Body of pancreas (tissue), 4 donors: ENCODE data around the gene C7orf57. TPM values are rescaled to one million over a fixed set of nuclear protein-coding genes. Genes with fewer than 3 reads are reported as not detected.

Source experiments
- ATAC-seq: fragments of 150-250 bp; one replicate; pipeline ENCODE4 v1.9.1; 2016
- DNase-seq, 4 donors: peaks; one replicate each; pipeline ENCODE4 v3.0.0-alpha.2; 2019
- H3K27ac ChIP-seq, 4 donors: fragments of 200-600 bp; sonication (generic); 1 replicate in 3 of 4; 2 replicates in 1 of 4; pipeline versions ENCODE4 v1.5.1 to v1.6.1; 2016 to 2019; ENCODE audit warnings: mild to moderate bottlenecking in 1 of 4, mixed read lengths in 1 of 4, moderate library complexity in 1 of 4
- H3K27me3 ChIP-seq, 2 donors: fragments of 200-600 bp; sonication (generic); one replicate each; pipeline ENCODE4 v1.6.0; 2016; ENCODE audit warnings: mild to moderate bottlenecking in 1 of 2
- H3K36me3 ChIP-seq, 2 donors: fragments of 200-600 bp; sonication (generic); replicated peaks in 1 of 2; 2 replicates each; pipeline ENCODE4 v1.5.1; 2016; ENCODE audit warnings: low read depth in 2 of 2; ENCODE audit not compliant: insufficient read depth in 1 of 2
- H3K4me1 ChIP-seq: fragments of 200-600 bp; sonication (generic); one replicate; pipeline ENCODE4 v1.6.0; 2016
- H3K4me3 ChIP-seq, 2 donors: fragments of 200-600 bp; sonication (generic); 1 replicate in 1 of 2; 2 replicates in 1 of 2; pipeline ENCODE4 v1.5.1; 2016 to 2019
- H3K9me3 ChIP-seq, 3 donors: fragments of 200-600 bp; sonication (generic); 1 replicate in 2 of 3; 2 replicates in 1 of 3; pipeline ENCODE4 v1.5.1; 2016
- POLR2A ChIP-seq, 3 donors: fragments of 450-650 bp; IDR thresholded peaks; one replicate each; pipeline ENCODE4 v1.6.1; 2016; ENCODE audit warnings: antibody characterized with exemption in 3 of 3, mild to moderate bottlenecking in 2 of 3
- WGBS, 2 donors: methylation state at CpG; one replicate each; pipeline ENCODE4 v1.1.5; 2017; 5-methylcytosine and 5-hydroxymethylcytosine counted together
- intact Hi-C: fragments of 100-400 bp; cut with DNase I; formaldehyde crosslinking; loops from one replicate; pipeline ENCODE4 v1.15.1; 2023
- total RNA-seq, 2 donors: library from RNA; depleted of rRNA; stranded (reverse); fragments of >200 nt; gene quantifications; one replicate each; pipeline ENCODE4 v1.1.0, GENCODE V29; 2016
- TF ChIP-seq, protein P1 (sequence below), 7 experiments: fragments of 450-650 bp in 4 of 7; fragments of 200-600 bp in 3 of 7; sonication (generic) in 3 of 7; IDR thresholded peaks; one replicate each; pipeline ENCODE4 v1.5.1; 2016 to 2019; ENCODE audit warnings: antibody characterized with exemption in 7 of 7

C7orf57 gene
- total RNA-seq, 2 donors from 2014 or later: 0.26 TPM; not detected in 1

GRCh38 chr7:48052748-48053147 is 17.4 kb downstream of the C7orf57 start:
- H3K27me3 ChIP-seq: no peaks in the 10 kb centered on the region
- WGBS, 2 donors: 61 to 73% methylated on average over 8 of the region's 8 CpGs
- no peak for DNase-seq
- H3K36me3 ChIP-seq: no peaks in the 10 kb centered on the region
- H3K4me1 ChIP-seq: no peaks in the 10 kb centered on the region
- intact Hi-C loops: no loop called here
- no peak for ATAC-seq
- H3K9me3 ChIP-seq: no peaks in the 10 kb centered on the region
- no peak overlapping the region for H3K4me3 ChIP-seq
- no peak for TF ChIP-seq POLR2A (IDR thresholded peaks at IDR 0.05)
- H3K27ac ChIP-seq: no peak overlapping the region

- no peak for TF ChIP-seq POLR2A (IDR thresholded peaks at IDR 0.05)
- TF ChIP-seq, protein P1, sequence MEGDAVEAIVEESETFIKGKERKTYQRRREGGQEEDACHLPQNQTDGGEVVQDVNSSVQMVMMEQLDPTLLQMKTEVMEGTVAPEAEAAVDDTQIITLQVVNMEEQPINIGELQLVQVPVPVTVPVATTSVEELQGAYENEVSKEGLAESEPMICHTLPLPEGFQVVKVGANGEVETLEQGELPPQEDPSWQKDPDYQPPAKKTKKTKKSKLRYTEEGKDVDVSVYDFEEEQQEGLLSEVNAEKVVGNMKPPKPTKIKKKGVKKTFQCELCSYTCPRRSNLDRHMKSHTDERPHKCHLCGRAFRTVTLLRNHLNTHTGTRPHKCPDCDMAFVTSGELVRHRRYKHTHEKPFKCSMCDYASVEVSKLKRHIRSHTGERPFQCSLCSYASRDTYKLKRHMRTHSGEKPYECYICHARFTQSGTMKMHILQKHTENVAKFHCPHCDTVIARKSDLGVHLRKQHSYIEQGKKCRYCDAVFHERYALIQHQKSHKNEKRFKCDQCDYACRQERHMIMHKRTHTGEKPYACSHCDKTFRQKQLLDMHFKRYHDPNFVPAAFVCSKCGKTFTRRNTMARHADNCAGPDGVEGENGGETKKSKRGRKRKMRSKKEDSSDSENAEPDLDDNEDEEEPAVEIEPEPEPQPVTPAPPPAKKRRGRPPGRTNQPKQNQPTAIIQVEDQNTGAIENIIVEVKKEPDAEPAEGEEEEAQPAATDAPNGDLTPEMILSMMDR (IDR thresholded peaks at IDR 0.05): no peak
- ATAC-seq (no peak), DNase-seq (no peak)
- intact Hi-C loops: no loop called here
- H3K4me1 ChIP-seq: no peaks in the 10 kb centered on the region
- H3K27ac ChIP-seq: no peak overlapping the region
- no peaks in the 10 kb centered on the region for H3K36me3 ChIP-seq
- H3K27me3 ChIP-seq: no peaks in the 10 kb centered on the region
- no peaks in the 10 kb centered on the region for H3K9me3 ChIP-seq
- no peak overlapping the region for H3K4me3 ChIP-seq
- WGBS, 2 donors: 69 to 74% methylated on average over 2 of the region's 2 CpGs
Measured at GRCh38 chr7:48053736-48054135, 18.4 kb downstream of the C7orf57 start.

DNA sequence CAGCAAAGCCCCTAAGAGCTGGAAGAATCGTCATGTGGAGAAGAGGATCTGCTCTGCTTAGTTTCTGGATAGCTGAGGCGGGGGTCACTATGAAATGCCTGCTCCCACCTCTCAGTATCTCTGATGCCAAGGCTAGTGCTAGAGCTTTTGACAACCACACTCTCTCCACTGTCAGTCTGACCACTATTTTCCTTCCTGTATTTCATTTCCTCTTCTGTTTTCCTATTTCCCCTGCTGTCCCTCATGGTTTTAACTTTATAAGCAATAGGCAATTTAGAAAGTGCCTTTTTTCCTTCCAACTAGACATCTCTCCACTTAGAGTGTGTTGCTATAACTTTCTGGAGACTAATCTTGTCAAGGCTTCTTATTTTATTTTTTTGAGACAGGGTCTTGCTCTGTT is 23.6 kb downstream of the C7orf57 start:
- intact Hi-C loops: no loop called here
- Histone ChIP-seq H3K36me3 (no peaks in the 10 kb centered on the region), H3K27me3 (no peaks in the 10 kb centered on the region), H3K9me3 (no peaks in the 10 kb centered on the region), H3K4me1 (no peaks in the 10 kb centered on the region), H3K4me3 (no peak overlapping the region), H3K27ac (no peak overlapping the region)
- no peak for TF ChIP-seq POLR2A (IDR thresholded peaks at IDR 0.05)
- TF ChIP-seq, protein P1 (IDR thresholded peaks at IDR 0.05): no peak
- whole genome bisulfite sequencing, 2 donors: 86 to 93% methylated on average over 2 of the region's 2 CpGs
- ATAC-seq (no peak), DNase-seq (no peak)

DNA sequence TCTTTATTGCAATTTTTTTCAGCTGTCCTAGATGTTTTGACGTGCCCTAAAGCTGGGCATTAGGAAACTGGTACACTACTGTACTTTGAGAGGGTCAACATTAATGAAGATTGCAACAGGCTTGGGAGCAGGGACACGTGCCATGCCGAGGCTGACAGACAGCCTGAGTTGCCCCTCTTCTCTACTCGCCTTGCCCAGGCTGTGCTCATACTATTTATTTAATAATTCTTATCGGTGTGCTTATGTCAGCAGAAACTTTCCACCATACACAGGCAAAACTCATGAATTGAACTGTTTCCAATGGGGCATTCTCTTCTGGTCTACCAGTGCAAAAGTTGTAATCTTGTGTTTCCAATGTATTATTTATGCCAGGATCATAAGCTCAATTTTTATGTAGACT is 24.4 kb downstream of the C7orf57 start:
- no peak overlapping the region for H3K27ac ChIP-seq
- H3K27me3 ChIP-seq: no peaks in the 10 kb centered on the region
- H3K36me3 ChIP-seq: no peaks in the 10 kb centered on the region
- DNase-seq (peak in 2 of 4 donors; percentile 50 to 59), ATAC-seq (peak; percentile 55)
- H3K9me3 ChIP-seq: no peaks in the 10 kb centered on the region
- TF ChIP-seq, protein P1 (IDR thresholded peaks at IDR 0.05): no peak
- no peak for TF ChIP-seq POLR2A (IDR thresholded peaks at IDR 0.05)
- no peak overlapping the region for H3K4me3 ChIP-seq
- no peaks in the 10 kb centered on the region for H3K4me1 ChIP-seq
- 52% methylated on average over 5 of the region's 5 CpGs for WGBS, 2 donors
- intact Hi-C loops: no loop called here

DNA sequence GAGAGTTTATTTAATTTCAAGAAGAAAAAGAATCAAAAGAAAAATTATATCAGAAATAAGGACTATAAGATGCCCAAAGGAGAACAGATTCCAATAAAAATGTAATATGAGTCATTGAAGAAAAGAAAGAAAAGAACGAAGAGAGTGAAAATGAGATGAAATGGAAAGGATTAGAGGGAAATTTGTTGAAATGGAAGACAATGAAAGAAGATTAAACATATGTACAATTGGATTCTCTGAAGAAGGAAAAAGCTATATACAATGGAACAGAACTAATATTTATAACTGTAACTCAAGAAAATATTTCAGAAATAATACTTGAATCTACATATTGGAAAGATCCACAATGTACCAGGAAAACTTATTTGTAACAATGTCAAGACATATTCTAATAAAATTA is 28.6 kb downstream of the C7orf57 start:
- WGBS, 2 donors: 74 to 82% methylated on average over 1 of the region's 1 CpG
- TF ChIP-seq POLR2A (IDR thresholded peaks at IDR 0.05): no peak
- TF ChIP-seq, protein P1 (IDR thresholded peaks at IDR 0.05): no peak
- intact Hi-C loops: no loop called here

More for the DNA sequence above, 28.6 kb downstream of the C7orf57 start:
- H3K27ac ChIP-seq: no peak overlapping the region
- H3K27me3 ChIP-seq: no peaks in the 10 kb centered on the region
- ATAC-seq: no peak
- H3K36me3 ChIP-seq: no peaks in the 10 kb centered on the region
- no peak overlapping the region for H3K4me3 ChIP-seq
- H3K9me3 ChIP-seq: no peaks in the 10 kb centered on the region
- no peak for DNase-seq
- H3K4me1 ChIP-seq: no peaks in the 10 kb centered on the region
